Activated naive CD8-positive, alpha-beta T cell treated with anti-CD3 and anti-CD28 coated beads, Interleukin-2, amount 50 U/mL, for 24 hours (primary cell): ENCODE results near the gene DAAM1.

Experiments used
- ATAC-seq: fragments of 150-1000 bp; cut with Tn5 transposase; one replicate; pipeline ENCODE4 v1.10.0; 2021
- DNase-seq: peaks from one replicate; pipeline ENCODE4 v3.0.0; 2021
- H3K27ac Mint-ChIP-seq: one replicate; pipeline ENCODE4 v1.8.0; 2021; ENCODE audit warnings: mild to moderate bottlenecking, mixed read lengths
- H3K27me3 Mint-ChIP-seq: one replicate; pipeline ENCODE4 v1.8.0; 2021; ENCODE audit warnings: mixed read lengths
- H3K36me3 Mint-ChIP-seq: one replicate; pipeline ENCODE4 v1.8.0; 2021; ENCODE audit warnings: low read depth, mixed read lengths
- H3K4me1 Mint-ChIP-seq: one replicate; pipeline ENCODE4 v1.8.0; 2021; ENCODE audit warnings: mixed read lengths
- H3K4me3 Mint-ChIP-seq: one replicate; pipeline ENCODE4 v1.8.0; 2021; ENCODE audit warnings: mild to moderate bottlenecking, moderate library complexity, mixed read lengths
- H3K9me3 Mint-ChIP-seq: one replicate; pipeline ENCODE4 v1.8.0; 2021; ENCODE audit warnings: mixed read lengths

Gene DAAM1

GRCh38 chr14:59177262-59177661 is 11.2 kb upstream of the DAAM1 start:
- ATAC-seq, result no peak
- H3K27ac Mint-ChIP-seq, result no peak overlapping the region
- no peaks in the 10 kb centered on the region for H3K36me3 Mint-ChIP-seq
- H3K4me3 Mint-ChIP-seq, result no peak overlapping the region
- no peaks in the 10 kb centered on the region for H3K4me1 Mint-ChIP-seq
- H3K9me3 Mint-ChIP-seq, result no peaks in the 10 kb centered on the region
- H3K27me3 Mint-ChIP-seq, result peaks cover 7% of the 10 kb centered on the region
- DNase-seq, result no peak

- H3K4me1 Mint-ChIP-seq, result no peaks in the 10 kb centered on the region
- H3K4me3 Mint-ChIP-seq, result no peak overlapping the region
- H3K27ac Mint-ChIP-seq, result no peak overlapping the region
- no peak for DNase-seq
- no peaks in the 10 kb centered on the region for H3K36me3 Mint-ChIP-seq
- ATAC-seq, result no peak
- no peaks in the 10 kb centered on the region for H3K9me3 Mint-ChIP-seq
- H3K27me3 Mint-ChIP-seq, result peaks cover 19% of the 10 kb centered on the region
These were observed 6.7 kb upstream of the DAAM1 start for GRCh38 chr14:59181791-59182190.

- Mint-ChIP-seq H3K4me3 (no peak overlapping the region), H3K4me1 (peaks cover 6% of the 10 kb centered on the region)
These were observed 5.8 kb upstream of the DAAM1 start for GRCh38 chr14:59182641-59183040.

GRCh38 chr14:59183150-59183549 is 5.3 kb upstream of the DAAM1 start:
- no peak for DNase-seq
- no peak overlapping the region for H3K27ac Mint-ChIP-seq
- peaks cover 6% of the 10 kb centered on the region for H3K4me1 Mint-ChIP-seq
- no peaks in the 10 kb centered on the region for H3K36me3 Mint-ChIP-seq
- H3K27me3 Mint-ChIP-seq, result peaks cover 16% of the 10 kb centered on the region
- no peaks in the 10 kb centered on the region for H3K9me3 Mint-ChIP-seq
- no peak overlapping the region for H3K4me3 Mint-ChIP-seq
- no peak for ATAC-seq

More at GRCh38 chr14:59182641-59183040, 5.8 kb upstream of the DAAM1 start:
- Mint-ChIP-seq H3K9me3 (no peaks in the 10 kb centered on the region), H3K27ac (no peak overlapping the region), H3K36me3 (no peaks in the 10 kb centered on the region), H3K27me3 (peaks cover 16% of the 10 kb centered on the region)
- ATAC-seq (no peak), DNase-seq (no peak)

GRCh38 chr14:59184396-59184795 is 4.1 kb upstream of the DAAM1 start:
- Mint-ChIP-seq H3K27me3 (peaks cover 16% of the 10 kb centered on the region), H3K4me1 (peaks cover 6% of the 10 kb centered on the region), H3K27ac (no peak overlapping the region), H3K9me3 (no peaks in the 10 kb centered on the region), H3K4me3 (no peak overlapping the region), H3K36me3 (no peaks in the 10 kb centered on the region)
- ATAC-seq (no peak), DNase-seq (no peak)

- Mint-ChIP-seq H3K27me3 (peaks cover 13% of the 10 kb centered on the region), H3K4me3 (no peak overlapping the region), H3K36me3 (no peaks in the 10 kb centered on the region), H3K4me1 (peaks cover 16% of the 10 kb centered on the region), H3K27ac (no peak overlapping the region), H3K9me3 (no peaks in the 10 kb centered on the region)
- ATAC-seq, result no peak
- no peak for DNase-seq
These were observed 2.8 kb upstream of the DAAM1 start for GRCh38 chr14:59185676-59186075.

- no peaks in the 10 kb centered on the region for H3K36me3 Mint-ChIP-seq
- DNase-seq, result no peak
- H3K9me3 Mint-ChIP-seq, result no peaks in the 10 kb centered on the region
- ATAC-seq, result no peak
- H3K27ac Mint-ChIP-seq, result peak overlapping the region; percentile 14
- peaks cover 16% of the 10 kb centered on the region for H3K4me1 Mint-ChIP-seq
- H3K27me3 Mint-ChIP-seq, result peaks cover 13% of the 10 kb centered on the region
- no peak overlapping the region for H3K4me3 Mint-ChIP-seq
These were observed 2.2 kb upstream of the DAAM1 start for GRCh38 chr14:59186306-59186705.

GRCh38 chr14:59187118-59187517 is 1.3 kb upstream of the DAAM1 start:
- no peak for ATAC-seq
- no peak overlapping the region for H3K27ac Mint-ChIP-seq
- H3K4me3 Mint-ChIP-seq, result peak overlapping the region; percentile 87
- no peaks in the 10 kb centered on the region for H3K9me3 Mint-ChIP-seq
- DNase-seq, result no peak
- H3K36me3 Mint-ChIP-seq, result no peaks in the 10 kb centered on the region
- H3K4me1 Mint-ChIP-seq, result peaks cover 16% of the 10 kb centered on the region
- peaks cover 13% of the 10 kb centered on the region for H3K27me3 Mint-ChIP-seq

GRCh38 chr14:59187802-59188460 is 536 bp upstream of the DAAM1 start:
- peak; percentile 31 for DNase-seq
- peak overlapping the region; percentile 87 for H3K4me3 Mint-ChIP-seq
- H3K27ac Mint-ChIP-seq, result peak overlapping the region; percentile 46
- H3K36me3 Mint-ChIP-seq, result no peaks in the 10 kb centered on the region
- peak; percentile 4 for ATAC-seq
- H3K27me3 Mint-ChIP-seq, result peaks cover 13% of the 10 kb centered on the region
- H3K9me3 Mint-ChIP-seq, result no peaks in the 10 kb centered on the region
- peaks cover 16% of the 10 kb centered on the region for H3K4me1 Mint-ChIP-seq

GRCh38 chr14:59189091-59189785 is 771 bp downstream of the DAAM1 start:
- no peaks in the 10 kb centered on the region for H3K36me3 Mint-ChIP-seq
- H3K27ac Mint-ChIP-seq, result peak overlapping the region; percentile 48
- peaks cover 9% of the 10 kb centered on the region for H3K27me3 Mint-ChIP-seq
- H3K4me1 Mint-ChIP-seq, result peaks cover 16% of the 10 kb centered on the region
- DNase-seq, result peak; percentile 38
- H3K4me3 Mint-ChIP-seq, result peak overlapping the region; percentile 87
- H3K9me3 Mint-ChIP-seq, result no peaks in the 10 kb centered on the region
- ATAC-seq, result peak; percentile 6

GRCh38 chr14:59189786-59190368 is 1.4 kb downstream of the DAAM1 start:
- peaks cover 6% of the 10 kb centered on the region for H3K27me3 Mint-ChIP-seq
- H3K36me3 Mint-ChIP-seq, result no peaks in the 10 kb centered on the region
- H3K27ac Mint-ChIP-seq, result peak overlapping the region; percentile 48
- H3K9me3 Mint-ChIP-seq, result no peaks in the 10 kb centered on the region
- peaks cover 16% of the 10 kb centered on the region for H3K4me1 Mint-ChIP-seq
- DNase-seq (peak; percentile 80), ATAC-seq (peak; percentile 26)
- peak overlapping the region; percentile 87 for H3K4me3 Mint-ChIP-seq

GRCh38 chr14:59190372-59190771 is 1.9 kb downstream of the DAAM1 start:
- Mint-ChIP-seq H3K36me3 (no peaks in the 10 kb centered on the region), H3K9me3 (no peaks in the 10 kb centered on the region), H3K4me1 (peaks cover 16% of the 10 kb centered on the region), H3K4me3 (peak overlapping the region; percentile 87), H3K27me3 (peaks cover 6% of the 10 kb centered on the region), H3K27ac (peak overlapping the region; percentile 48)
- DNase-seq (no peak), ATAC-seq (no peak)

- H3K36me3 Mint-ChIP-seq, result no peaks in the 10 kb centered on the region
- H3K9me3 Mint-ChIP-seq, result no peaks in the 10 kb centered on the region
- DNase-seq (no peak), ATAC-seq (no peak)
- no peaks in the 10 kb centered on the region for H3K27me3 Mint-ChIP-seq
- no peaks in the 10 kb centered on the region for H3K4me1 Mint-ChIP-seq
- H3K27ac Mint-ChIP-seq, result no peak overlapping the region
- H3K4me3 Mint-ChIP-seq, result no peak overlapping the region
These were observed 7.4 kb downstream of the DAAM1 start for GRCh38 chr14:59195912-59196311.

- no peak for DNase-seq
- Mint-ChIP-seq H3K27me3 (no peaks in the 10 kb centered on the region), H3K27ac (no peak overlapping the region), H3K4me1 (peaks cover 12% of the 10 kb centered on the region), H3K9me3 (no peaks in the 10 kb centered on the region), H3K4me3 (no peak overlapping the region), H3K36me3 (no peaks in the 10 kb centered on the region)
- no peak for ATAC-seq
These were observed 9.3 kb downstream of the DAAM1 start for GRCh38 chr14:59197695-59198262.

- Mint-ChIP-seq H3K27me3 (no peaks in the 10 kb centered on the region), H3K27ac (no peak overlapping the region), H3K36me3 (no peaks in the 10 kb centered on the region), H3K4me3 (no peak overlapping the region), H3K9me3 (no peaks in the 10 kb centered on the region), H3K4me1 (peaks cover 12% of the 10 kb centered on the region)
- ATAC-seq (no peak), DNase-seq (no peak)
These were observed 10.7 kb downstream of the DAAM1 start for GRCh38 chr14:59199205-59199604.
